Measurements from ENCODE around the gene PLOD2.

DNA sequence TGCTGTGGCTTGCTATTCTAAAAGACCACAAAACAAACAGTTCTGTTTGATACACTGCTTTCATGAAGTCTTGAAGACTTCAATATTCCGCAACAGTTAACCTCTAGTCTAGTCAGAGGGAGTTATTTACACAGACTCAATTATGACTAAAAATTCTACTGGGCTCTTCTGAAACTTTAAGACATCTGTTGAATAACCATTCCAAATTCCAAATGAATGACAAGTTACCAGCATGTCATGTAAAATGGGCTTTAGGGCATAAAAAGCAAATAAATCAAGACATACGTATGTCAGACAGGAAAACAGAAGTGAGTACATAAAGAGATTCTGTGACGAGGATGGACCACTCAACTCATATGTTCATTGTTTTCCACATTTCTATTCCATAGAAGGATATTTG, 93.9 kb downstream of the PLOD2 start:
- TF ChIP-seq CTCF (IDR thresholded peaks at IDR 0.05) (no peak), POLR2A (IDR thresholded peaks at IDR 0.05) (no peak)

Measured in tibial nerve (tissue), 3 donors.